ENCODE measurements around the gene CES3. TPM values are rescaled to one million over a fixed set of nuclear protein-coding genes. Genes with fewer than 3 reads are reported as not detected.

The CES3 gene
- total and polyA plus RNA-seq, 4 donors: 0.19 to 28.3 (median 12.5) TPM

DNA sequence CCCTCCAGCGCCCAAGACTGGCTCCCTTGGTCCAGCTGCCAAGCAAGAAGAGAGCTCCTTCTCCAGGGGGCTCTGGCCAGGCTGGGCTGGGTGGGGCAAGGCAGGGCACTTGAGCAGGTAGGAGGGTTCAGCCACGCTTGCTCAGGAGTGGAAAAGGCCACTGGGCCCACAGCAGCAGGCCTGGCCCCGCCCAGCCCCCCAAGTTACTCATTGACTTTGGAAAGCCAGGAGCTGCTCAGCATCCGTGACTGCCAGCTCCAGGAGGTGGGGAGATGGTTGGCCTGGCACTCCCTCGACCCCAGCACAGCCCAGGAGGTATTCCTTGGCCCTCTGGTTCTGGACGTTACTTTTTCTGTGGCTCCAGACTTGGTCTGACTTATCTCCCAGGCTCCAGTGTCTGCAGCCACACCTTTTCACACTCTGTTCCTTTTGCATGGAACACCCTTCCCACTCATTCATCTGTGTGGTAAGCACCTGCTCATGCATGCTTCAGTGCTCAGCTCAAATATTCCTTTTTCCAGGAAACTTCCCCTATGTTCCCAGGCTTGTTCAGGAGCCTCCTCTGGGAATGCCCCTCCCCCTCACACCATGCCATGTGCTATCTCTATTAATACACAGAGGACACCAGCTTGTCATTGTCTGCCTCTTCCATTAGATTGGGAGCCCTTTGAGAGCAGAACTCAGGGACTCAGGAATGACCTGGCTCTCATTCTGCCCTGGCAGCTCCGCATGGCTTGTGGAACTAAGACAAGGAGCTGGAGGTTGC, 42.1 kb upstream of the CES3 start, which contains the start of gene CDH16:
Gene CDH16 (minus strand): TSS at position 83 of the 766 bp plus-strand sequence. CDS start 820 bp downstream, outside the sequence.
- WGBS: 75% methylated on average over 7 of the region's 7 CpGs
- no peak for DNase-seq (ENCODE audit: low spot score)

DNA sequence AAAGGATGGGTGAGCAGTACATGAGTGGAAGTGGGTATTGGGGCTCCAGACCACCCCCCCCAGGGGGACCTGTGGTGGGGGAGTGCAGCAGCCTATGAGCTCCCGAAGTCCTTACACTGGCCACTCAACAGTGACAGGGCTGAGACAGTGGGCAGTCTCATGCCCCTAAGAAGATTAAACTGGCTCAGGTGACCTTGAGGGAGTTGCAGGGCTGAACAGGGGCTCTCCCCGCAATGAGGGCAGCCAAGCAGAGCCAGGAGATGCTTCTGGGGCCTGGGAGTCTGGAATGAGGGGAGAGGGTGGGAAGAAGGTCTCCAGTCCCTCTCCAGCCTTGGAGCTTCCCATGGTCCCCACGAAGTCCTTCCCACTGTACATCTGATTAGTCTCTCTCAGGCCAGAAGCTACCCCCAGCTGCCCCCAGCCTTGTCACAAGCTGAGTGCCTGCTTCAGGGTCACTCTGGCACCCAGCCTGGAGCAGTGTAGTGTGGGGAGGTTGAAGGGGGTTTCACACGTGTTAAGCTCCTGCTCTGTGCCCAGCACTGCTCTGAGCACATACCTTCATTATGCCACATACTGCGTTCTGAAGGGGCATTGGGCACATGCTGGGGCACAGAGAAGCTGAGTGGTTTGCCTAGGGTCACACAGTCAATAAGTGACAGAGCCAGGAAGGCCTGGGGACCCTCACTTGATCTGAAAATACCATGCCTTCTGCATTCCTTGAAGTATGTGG, 41.3 kb upstream of the CES3 start:
- Histone ChIP-seq H3K4me1 (ENCODE audit: control insufficient read depth in 4 of 4, insufficient read depth in 4 of 4, low read length in 3 of 4) (peaks cover 0 to 4% (median under 1%) of the 10 kb centered on the region in 4 donors), H3K4me3 (ENCODE audit: low read depth in 1 of 3, low read length in 3 of 3) (no peak overlapping the region), H3K9ac (ENCODE audit: low read depth in 1 of 2, low read length in 2 of 2) (no peak overlapping the region), H3K9me3 (ENCODE audit: control insufficient read depth in 4 of 4, low read length in 3 of 4) (no peaks in the 10 kb centered on the region), H3K36me3 (ENCODE audit: control insufficient read depth in 4 of 4, insufficient read depth in 3 of 4, low read depth in 1 of 4, low read length in 3 of 4) (no peaks in the 10 kb centered on the region), H3K27ac (ENCODE audit: low read depth in 1 of 2, low read length in 2 of 2) (no peak overlapping the region), H3K27me3 (ENCODE audit: control insufficient read depth in 4 of 4, insufficient read depth in 4 of 4, low read length in 3 of 4) (no peaks in the 10 kb centered on the region)
- 87% methylated on average over 5 of the region's 5 CpGs for WGBS
- no peak for DNase-seq (ENCODE audit: low spot score)
- no peak for TF ChIP-seq RXRA (IDR thresholded peaks at IDR 0.05)
- TF ChIP-seq RAD21 (IDR thresholded peaks at IDR 0.05): no peak
- TF ChIP-seq, protein P1, sequence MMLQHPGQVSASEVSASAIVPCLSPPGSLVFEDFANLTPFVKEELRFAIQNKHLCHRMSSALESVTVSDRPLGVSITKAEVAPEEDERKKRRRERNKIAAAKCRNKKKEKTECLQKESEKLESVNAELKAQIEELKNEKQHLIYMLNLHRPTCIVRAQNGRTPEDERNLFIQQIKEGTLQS (IDR thresholded peaks at IDR 0.05): no peak
- no peak for TF ChIP-seq TAF1 (conservative IDR thresholded peaks at IDR 0.05)
- TF ChIP-seq, protein P2, sequence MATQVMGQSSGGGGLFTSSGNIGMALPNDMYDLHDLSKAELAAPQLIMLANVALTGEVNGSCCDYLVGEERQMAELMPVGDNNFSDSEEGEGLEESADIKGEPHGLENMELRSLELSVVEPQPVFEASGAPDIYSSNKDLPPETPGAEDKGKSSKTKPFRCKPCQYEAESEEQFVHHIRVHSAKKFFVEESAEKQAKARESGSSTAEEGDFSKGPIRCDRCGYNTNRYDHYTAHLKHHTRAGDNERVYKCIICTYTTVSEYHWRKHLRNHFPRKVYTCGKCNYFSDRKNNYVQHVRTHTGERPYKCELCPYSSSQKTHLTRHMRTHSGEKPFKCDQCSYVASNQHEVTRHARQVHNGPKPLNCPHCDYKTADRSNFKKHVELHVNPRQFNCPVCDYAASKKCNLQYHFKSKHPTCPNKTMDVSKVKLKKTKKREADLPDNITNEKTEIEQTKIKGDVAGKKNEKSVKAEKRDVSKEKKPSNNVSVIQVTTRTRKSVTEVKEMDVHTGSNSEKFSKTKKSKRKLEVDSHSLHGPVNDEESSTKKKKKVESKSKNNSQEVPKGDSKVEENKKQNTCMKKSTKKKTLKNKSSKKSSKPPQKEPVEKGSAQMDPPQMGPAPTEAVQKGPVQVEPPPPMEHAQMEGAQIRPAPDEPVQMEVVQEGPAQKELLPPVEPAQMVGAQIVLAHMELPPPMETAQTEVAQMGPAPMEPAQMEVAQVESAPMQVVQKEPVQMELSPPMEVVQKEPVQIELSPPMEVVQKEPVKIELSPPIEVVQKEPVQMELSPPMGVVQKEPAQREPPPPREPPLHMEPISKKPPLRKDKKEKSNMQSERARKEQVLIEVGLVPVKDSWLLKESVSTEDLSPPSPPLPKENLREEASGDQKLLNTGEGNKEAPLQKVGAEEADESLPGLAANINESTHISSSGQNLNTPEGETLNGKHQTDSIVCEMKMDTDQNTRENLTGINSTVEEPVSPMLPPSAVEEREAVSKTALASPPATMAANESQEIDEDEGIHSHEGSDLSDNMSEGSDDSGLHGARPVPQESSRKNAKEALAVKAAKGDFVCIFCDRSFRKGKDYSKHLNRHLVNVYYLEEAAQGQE (IDR thresholded peaks at IDR 0.05): no peak
- no peak for TF ChIP-seq YY1 (IDR thresholded peaks at IDR 0.05)
- TF ChIP-seq, protein P3, sequence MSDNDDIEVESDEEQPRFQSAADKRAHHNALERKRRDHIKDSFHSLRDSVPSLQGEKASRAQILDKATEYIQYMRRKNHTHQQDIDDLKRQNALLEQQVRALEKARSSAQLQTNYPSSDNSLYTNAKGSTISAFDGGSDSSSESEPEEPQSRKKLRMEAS (IDR thresholded peaks at IDR 0.05): no peak
- TF ChIP-seq NR2F2 (IDR thresholded peaks at IDR 0.05): no peak

More for the DNA sequence above, 42.1 kb upstream of the CES3 start, which contains the start of gene CDH16:
- Histone ChIP-seq H3K36me3 (ENCODE audit: control insufficient read depth in 4 of 4, insufficient read depth in 3 of 4, low read depth in 1 of 4, low read length in 3 of 4) (no peaks in the 10 kb centered on the region), H3K4me3 (ENCODE audit: low read depth in 1 of 3, low read length in 3 of 3) (no peak within 1 kb of the TSS), H3K27me3 (ENCODE audit: control insufficient read depth in 4 of 4, insufficient read depth in 4 of 4, low read length in 3 of 4) (no peaks in the 10 kb centered on the region), H3K4me1 (ENCODE audit: control insufficient read depth in 4 of 4, insufficient read depth in 4 of 4, low read length in 3 of 4) (peaks cover 0 to 4% (median 0%) of the 10 kb centered on the region in 4 donors), H3K9ac (ENCODE audit: low read depth in 1 of 2, low read length in 2 of 2) (no peak within 1 kb of the TSS), H3K9me3 (ENCODE audit: control insufficient read depth in 4 of 4, low read length in 3 of 4) (no peaks in the 10 kb centered on the region), H3K27ac (ENCODE audit: low read depth in 1 of 2, low read length in 2 of 2) (no peak within 1 kb of the TSS)
- TF ChIP-seq GABPA (IDR thresholded peaks at IDR 0.05 in 1 of 2, conservative IDR thresholded peaks at IDR 0.05 in 1 of 2): no peak
- no peak for TF ChIP-seq SP1 (IDR thresholded peaks at IDR 0.05)
- TF ChIP-seq, protein P2 (IDR thresholded peaks at IDR 0.05): no peak
- no peak for TF ChIP-seq NR2F2 (IDR thresholded peaks at IDR 0.05)
- TF ChIP-seq, protein P4, sequence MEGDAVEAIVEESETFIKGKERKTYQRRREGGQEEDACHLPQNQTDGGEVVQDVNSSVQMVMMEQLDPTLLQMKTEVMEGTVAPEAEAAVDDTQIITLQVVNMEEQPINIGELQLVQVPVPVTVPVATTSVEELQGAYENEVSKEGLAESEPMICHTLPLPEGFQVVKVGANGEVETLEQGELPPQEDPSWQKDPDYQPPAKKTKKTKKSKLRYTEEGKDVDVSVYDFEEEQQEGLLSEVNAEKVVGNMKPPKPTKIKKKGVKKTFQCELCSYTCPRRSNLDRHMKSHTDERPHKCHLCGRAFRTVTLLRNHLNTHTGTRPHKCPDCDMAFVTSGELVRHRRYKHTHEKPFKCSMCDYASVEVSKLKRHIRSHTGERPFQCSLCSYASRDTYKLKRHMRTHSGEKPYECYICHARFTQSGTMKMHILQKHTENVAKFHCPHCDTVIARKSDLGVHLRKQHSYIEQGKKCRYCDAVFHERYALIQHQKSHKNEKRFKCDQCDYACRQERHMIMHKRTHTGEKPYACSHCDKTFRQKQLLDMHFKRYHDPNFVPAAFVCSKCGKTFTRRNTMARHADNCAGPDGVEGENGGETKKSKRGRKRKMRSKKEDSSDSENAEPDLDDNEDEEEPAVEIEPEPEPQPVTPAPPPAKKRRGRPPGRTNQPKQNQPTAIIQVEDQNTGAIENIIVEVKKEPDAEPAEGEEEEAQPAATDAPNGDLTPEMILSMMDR (IDR thresholded peaks at IDR 0.05; ENCODE audit: low read depth, low read length, missing input control): no peak
- TF ChIP-seq, protein P3 (IDR thresholded peaks at IDR 0.05): no peak
- TF ChIP-seq, protein P1 (IDR thresholded peaks at IDR 0.05): no peak
- no peak for TF ChIP-seq RAD21 (IDR thresholded peaks at IDR 0.05)
- TF ChIP-seq JUND (IDR thresholded peaks at IDR 0.05): no peak
- no peak for TF ChIP-seq HNF4A (conservative IDR thresholded peaks at IDR 0.05)
- no peak for TF ChIP-seq FOXA2 (IDR thresholded peaks at IDR 0.05)
- no peak for TF ChIP-seq FOXA1 (IDR thresholded peaks at IDR 0.05)
- TF ChIP-seq RXRA (IDR thresholded peaks at IDR 0.05): no peak
